Superior temporal gyrus (tissue), 1 donor: ENCODE results near the gene SCT.

Experiments
- DNase-seq: peaks from one replicate; pipeline ENCODE4 v3.0.0-alpha.2; 2016; ENCODE audit errors: extremely low spot score

SCT gene

DNA sequence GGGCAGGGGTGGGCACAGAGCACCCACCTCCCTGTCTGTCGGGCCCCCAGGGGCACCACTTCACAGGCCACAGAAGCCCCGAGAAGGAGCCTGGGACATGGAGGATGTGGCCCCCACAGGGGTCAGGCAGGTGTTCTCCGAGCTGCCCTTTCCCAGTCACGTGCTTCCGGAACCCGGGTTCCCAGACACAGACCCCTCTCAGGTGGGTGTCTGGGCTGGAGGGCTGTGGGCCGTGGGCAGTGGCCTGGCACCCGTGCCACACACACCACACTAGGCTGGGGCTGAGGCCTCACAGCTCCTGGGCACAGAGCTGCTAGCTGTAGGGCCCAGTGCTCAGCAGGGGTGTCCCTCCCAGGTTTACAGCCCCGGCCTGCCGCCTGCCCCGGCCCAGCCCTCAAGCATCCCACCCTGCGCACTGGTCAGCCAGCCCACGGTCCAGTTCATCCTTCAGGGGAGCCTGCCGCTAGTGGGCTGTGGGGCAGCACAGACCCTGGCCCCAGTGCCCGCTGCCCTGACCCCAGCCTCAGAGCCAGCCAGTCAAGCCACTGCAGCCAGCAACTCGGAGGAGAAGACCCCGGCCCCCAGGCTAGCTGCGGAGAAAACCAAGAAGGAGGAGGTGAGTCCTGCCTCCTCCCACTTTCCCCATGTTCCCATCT is 16.7 kb downstream of the SCT start:
- DNase-seq, result no peak

DNA sequence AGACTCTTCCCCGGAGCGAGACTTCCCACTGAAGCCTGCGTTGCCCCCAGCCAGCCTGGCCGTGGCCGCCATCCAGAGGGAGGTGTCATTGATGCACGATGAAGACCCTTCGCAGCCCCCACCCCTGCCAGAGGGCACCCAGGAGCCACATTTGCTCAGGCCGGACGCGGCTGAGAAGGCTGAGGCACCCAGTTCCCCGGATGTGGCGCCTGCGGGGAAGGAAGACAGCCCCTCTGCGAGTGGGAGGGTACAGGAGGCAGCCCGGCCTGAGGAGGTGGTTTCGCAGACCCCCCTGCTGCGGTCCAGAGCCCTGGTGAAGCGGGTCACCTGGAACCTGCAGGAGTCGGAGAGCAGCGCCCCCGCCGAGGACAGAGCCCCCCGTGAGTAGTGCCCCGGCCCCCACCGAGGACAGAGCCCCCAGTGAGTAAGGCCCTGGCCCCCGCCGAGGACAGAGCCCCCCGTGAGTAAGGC is 17.6 kb downstream of the SCT start:
- no peak for DNase-seq

- DNase-seq, result no peak
Measured at GRCh38 chr11:608791-609251, 18.2 kb downstream of the SCT start.

GRCh38 chr11:607971-608659 is 18.9 kb downstream of the SCT start:
- no peak for DNase-seq

DNA sequence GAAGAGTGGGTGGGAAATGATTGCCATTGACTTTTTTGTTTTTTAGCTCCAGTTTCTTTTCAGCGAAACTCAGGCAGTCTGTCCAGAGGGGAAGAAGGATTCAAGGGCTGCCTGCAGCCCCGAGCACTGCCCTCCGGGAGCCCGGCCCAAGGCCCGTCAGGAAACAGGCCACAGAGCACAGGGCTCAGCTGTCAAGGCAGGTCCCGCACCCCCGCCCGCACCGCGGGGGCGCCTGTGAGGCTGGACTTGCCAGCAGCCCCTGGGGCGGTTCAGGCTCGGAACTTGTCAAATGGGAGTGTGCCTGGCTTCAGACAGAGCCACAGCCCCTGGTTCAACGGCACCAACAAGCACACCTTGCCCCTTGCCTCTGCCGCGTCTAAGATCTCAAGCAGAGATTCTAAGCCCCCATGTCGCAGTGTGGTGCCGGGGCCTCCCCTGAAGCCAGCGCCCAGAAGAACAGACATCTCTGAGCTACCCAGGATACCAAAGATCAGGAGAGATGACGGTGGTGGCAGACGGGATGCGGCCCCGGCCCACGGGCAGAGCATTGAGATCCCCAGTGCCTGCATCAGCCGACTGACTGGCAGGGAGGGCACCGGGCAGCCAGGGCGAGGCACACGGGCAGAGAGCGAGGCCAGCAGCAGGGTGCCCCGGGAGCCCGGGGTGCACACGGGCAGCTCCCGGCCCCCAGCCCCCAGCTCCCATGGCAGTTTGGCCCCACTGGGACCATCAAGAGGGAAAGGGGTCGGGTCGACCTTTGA is 19.8 kb downstream of the SCT start:
- DNase-seq, result no peak

GRCh38 chr11:606245-606644 is 20.7 kb downstream of the SCT start:
- no peak for DNase-seq

DNA sequence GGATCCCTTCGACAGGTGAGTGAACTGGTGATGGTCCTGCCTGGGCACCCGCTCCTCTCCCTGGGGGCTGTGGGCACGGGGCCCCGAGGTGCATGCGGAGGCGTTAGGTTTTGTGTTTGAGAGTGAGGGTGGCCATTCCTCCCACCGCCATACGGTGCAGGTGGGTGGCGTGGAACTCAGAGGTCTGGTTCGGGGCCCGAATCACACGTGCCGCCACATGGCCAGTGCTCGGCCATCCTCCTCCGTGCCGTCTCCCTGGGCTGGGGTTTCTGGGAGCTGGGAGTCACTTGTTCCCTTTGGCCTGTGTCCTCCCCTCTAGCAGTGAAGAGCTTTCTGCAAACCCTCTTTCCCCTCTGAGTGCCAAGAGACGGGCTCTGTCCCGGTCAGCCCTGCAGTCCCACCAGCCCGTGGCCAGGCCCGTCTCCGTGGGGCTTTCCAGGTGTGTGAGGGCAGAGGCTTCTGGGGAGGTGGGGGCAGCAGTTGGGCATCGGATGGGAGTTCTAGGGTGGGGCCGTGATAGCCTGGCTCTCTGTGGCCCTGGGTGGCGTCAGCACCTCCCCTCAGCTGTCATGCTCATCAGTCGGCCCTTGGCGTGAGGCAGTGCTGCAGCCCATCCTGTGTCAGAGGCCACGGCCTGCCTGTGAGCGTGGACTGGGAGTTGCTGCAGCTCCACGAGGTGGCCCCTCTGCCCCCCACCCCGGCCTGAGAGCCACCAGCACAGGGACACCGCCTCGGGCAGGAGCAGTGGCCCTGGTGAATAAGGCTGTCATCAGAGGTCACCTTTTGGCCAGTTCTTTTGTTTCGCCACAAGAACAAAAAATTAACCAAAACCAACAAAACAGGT is 21.5 kb downstream of the SCT start:
- no peak for DNase-seq

DNA sequence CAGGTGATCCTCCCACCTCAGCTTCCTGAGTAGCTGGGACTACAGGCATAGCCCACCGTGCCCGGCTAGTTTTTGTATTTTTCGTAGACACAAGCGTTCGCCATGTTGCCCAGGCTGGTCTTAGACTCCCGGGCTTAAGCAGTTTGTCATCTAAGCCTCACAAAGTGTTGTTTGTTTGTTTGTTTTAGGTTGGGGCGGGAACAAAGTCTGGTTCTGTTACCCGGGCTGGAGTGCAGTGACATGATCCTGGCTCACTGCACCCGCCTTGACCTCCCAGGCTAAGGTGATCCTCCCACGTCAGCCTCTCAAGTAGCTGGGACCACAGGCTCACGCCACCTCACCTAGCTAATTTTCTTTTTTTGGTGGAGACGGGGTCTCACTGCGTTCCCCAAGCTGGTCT is 23.8 kb downstream of the SCT start:
- no peak for DNase-seq

GRCh38 chr11:601573-602245 is 25.3 kb downstream of the SCT start:
- no peak for DNase-seq

- DNase-seq, result no peak
Measured at GRCh38 chr11:598005-598680, 28.8 kb downstream of the SCT start.

GRCh38 chr11:597166-597725 is 29.7 kb downstream of the SCT start:
- no peak for DNase-seq

- no peak for DNase-seq
Measured at GRCh38 chr11:596374-596773, 30.6 kb downstream of the SCT start.

DNA sequence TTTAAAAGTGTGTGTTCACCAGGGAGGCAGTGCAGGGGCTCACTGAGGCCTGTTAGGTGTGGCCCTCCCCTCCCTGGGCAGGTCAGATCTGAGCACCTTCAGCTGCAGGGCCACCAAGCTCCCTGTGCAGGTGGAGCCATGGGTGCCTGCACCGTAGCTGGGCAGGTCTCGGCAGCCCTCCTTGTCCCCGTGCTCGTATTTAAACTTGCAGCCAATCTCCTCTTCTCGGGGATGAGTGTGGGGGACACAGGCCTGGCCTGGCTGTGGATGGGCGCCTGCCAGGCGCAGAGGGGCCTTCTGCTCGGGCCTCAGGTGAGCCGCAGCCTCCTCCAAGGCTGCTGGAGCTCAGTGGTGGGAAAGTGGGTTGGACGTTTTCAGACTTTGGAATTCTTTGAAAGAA is 31.6 kb downstream of the SCT start:
- DNase-seq, result no peak

DNA sequence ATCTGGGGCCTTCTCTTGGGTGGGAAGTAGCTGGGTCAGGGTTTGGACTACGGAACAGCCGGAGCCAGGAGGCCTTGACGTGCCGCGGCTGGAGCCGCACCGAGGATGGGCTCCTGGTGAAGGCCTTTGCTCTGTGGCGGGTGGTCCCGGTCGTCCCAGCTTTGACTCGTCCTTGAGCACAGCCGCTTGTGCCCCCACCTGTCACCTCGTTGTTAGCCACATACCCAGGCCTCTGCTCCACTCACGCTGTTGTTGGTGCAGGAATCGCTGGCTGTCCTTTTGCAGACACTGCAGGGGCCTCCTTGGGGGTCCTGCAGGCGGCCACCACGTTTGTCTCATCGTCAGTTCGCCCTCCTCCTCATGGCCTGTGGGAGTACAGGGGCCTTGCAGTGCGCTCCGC is 33.6 kb downstream of the SCT start:
- DNase-seq, result no peak

DNA sequence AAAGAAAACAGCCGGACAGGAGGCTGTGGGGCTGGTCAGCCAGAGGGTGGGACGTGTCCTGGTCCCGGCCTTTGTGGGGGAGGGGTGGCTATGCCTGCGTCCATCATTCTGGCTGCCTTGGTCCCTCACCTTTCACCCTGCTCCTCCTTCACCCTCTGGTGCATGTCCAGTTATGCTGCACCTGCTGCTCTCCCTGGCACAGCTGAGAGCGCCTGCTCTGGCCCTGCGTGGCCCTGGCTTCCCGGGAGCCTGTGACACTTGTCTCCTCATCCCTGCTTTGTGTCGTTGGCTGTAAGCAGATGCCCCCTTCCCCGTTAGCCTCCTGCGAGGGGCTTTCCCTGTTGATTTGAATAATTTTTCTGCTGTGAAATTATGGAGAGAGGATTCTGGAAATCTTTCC is 34.1 kb downstream of the SCT start:
- DNase-seq, result no peak

DNA sequence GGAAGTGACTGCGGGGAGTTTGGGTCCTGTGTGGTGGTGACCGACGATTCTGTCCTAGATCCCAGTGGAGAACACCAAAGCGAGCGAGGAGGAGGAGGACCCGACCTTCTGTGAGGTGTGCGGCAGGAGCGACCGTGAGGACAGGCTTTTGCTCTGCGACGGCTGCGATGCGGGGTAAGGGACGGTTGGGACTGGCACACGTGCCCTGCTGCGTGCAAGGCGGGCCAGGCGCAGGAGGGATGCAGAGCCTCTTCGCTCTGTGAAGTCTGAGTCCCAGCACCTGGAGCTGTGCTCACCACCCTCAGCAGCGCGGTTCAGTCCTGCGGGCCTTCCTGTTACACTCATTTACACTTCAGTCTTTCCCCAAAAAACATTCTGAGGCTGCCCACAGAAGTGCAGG is 34.5 kb downstream of the SCT start:
- DNase-seq, result no peak

GRCh38 chr11:590997-591396 is 36.0 kb downstream of the SCT start:
- DNase-seq, result no peak

DNA sequence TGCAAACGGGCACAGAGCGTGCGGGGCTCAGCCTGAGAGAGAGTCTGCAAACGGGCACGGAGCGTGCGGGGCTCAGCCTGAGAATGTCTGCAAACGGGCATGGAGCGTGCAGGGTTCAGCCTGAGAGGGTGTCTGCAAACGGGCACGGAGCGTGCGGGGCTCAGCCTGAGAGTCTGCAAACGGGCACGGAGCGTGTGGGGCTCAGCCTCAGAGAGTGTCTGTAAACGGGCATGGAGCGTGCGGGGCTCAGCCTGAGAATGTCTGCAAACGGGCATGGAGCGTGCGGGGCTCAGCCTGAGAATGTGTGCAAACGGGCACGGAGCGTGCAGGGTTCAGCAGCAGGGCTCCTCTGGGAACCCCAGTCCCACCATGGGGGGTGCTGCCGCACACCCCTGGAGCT is 37.2 kb downstream of the SCT start:
- DNase-seq, result no peak

GRCh38 chr11:587978-588380 is 39.0 kb downstream of the SCT start:
- no peak for DNase-seq

DNA sequence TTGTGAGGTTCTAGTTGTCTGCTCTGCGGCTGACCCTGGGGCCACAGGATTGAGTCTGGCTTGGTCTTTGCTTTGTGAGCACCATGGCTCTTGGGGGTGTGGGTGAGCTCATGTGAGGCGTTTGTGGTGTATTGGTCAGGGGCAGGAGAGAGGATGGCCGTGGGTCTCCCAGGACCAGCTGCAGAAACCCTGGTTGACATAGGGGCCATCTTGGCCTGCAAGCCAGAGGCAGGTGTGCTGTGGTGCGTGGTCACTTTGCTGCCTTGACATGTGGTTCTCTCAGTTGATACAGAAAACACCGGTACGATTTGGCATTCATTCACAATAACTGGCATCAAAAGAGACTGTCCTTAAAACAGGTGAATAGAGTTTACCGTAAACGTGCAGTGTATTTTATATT is 39.4 kb downstream of the SCT start:
- DNase-seq, result no peak
